Measurements from ENCODE around the gene ZSWIM9. TPM values are rescaled to one million over a fixed set of nuclear protein-coding genes. Genes with fewer than 3 reads are reported as not detected.
"Not testable (repeated sequence)": the region's sequence is repeated elsewhere in the genome, so short reads cannot be mapped to it uniquely, and the experiment has no call there.

The ZSWIM9 gene
- total RNA-seq, 1 donor from 2014 or later = 1.6 TPM

DNA sequence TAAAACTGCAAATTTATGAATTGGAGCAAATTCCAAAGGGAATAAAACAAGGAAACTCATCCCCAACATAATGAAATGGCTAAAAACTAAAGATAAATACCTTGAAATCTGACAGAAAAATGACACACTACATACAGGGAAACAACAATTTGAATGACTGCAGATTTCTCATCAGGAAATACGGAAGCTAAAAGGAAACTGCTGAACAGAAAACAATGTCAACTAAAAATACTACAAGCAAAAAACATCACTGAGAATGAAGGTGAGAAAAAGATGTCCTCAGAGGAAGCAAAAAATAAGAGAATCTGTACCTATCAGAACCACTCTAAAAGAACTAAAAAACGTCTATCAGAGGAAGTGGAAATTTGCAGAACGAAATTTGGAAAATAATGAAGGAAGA, 39.5 kb downstream of the ZSWIM9 start:
- Histone ChIP-seq H3K27me3 (ENCODE audit: control insufficient read depth, insufficient read depth, low read length) (no peaks in the 10 kb centered on the region), H3K36me3 (ENCODE audit: control insufficient read depth, insufficient read depth, low read length) (no peaks in the 10 kb centered on the region), H3K4me3 (ENCODE audit: low read depth, low read length) (no peak overlapping the region)
- TF ChIP-seq, protein P1, sequence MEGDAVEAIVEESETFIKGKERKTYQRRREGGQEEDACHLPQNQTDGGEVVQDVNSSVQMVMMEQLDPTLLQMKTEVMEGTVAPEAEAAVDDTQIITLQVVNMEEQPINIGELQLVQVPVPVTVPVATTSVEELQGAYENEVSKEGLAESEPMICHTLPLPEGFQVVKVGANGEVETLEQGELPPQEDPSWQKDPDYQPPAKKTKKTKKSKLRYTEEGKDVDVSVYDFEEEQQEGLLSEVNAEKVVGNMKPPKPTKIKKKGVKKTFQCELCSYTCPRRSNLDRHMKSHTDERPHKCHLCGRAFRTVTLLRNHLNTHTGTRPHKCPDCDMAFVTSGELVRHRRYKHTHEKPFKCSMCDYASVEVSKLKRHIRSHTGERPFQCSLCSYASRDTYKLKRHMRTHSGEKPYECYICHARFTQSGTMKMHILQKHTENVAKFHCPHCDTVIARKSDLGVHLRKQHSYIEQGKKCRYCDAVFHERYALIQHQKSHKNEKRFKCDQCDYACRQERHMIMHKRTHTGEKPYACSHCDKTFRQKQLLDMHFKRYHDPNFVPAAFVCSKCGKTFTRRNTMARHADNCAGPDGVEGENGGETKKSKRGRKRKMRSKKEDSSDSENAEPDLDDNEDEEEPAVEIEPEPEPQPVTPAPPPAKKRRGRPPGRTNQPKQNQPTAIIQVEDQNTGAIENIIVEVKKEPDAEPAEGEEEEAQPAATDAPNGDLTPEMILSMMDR (IDR thresholded peaks at IDR 0.05; ENCODE audit: insufficient read depth, low read length, poor library complexity, severe bottlenecking) = no peak
- DNase-seq (ENCODE audit: low read depth) = no peak

GRCh38 chr19:48213959-48214358, 43.5 kb downstream of the ZSWIM9 start:
- DNase-seq (ENCODE audit: low read depth) = no peak
- H3K4me3 ChIP-seq (ENCODE audit: low read depth, low read length) = no peak overlapping the region
- TF ChIP-seq, protein P1 (IDR thresholded peaks at IDR 0.05; ENCODE audit: insufficient read depth, low read length, poor library complexity, severe bottlenecking) = no peak
- no peaks in the 10 kb centered on the region for H3K36me3 ChIP-seq (ENCODE audit: control insufficient read depth, insufficient read depth, low read length)
- no peaks in the 10 kb centered on the region for H3K27me3 ChIP-seq (ENCODE audit: control insufficient read depth, insufficient read depth, low read length)

- TF ChIP-seq, protein P1 (IDR thresholded peaks at IDR 0.05; ENCODE audit: insufficient read depth, low read length, poor library complexity, severe bottlenecking) = no peak
- Histone ChIP-seq H3K4me3 (ENCODE audit: low read depth, low read length) (no peak overlapping the region), H3K27me3 (ENCODE audit: control insufficient read depth, insufficient read depth, low read length) (no peaks in the 10 kb centered on the region), H3K36me3 (ENCODE audit: control insufficient read depth, insufficient read depth, low read length) (no peaks in the 10 kb centered on the region)
- DNase-seq (ENCODE audit: low read depth) = no peak
These were observed 46.5 kb downstream of the ZSWIM9 start for GRCh38 chr19:48216933-48217332.

- Histone ChIP-seq H3K36me3 (ENCODE audit: control insufficient read depth, insufficient read depth, low read length) (no peaks in the 10 kb centered on the region), H3K4me3 (ENCODE audit: low read depth, low read length) (no peak overlapping the region), H3K27me3 (ENCODE audit: control insufficient read depth, insufficient read depth, low read length) (no peaks in the 10 kb centered on the region)
- TF ChIP-seq, protein P1 (IDR thresholded peaks at IDR 0.05; ENCODE audit: insufficient read depth, low read length, poor library complexity, severe bottlenecking) = no peak
- DNase-seq (ENCODE audit: low read depth) = no peak
These were observed 48.5 kb downstream of the ZSWIM9 start for GRCh38 chr19:48218997-48219396.

DNA sequence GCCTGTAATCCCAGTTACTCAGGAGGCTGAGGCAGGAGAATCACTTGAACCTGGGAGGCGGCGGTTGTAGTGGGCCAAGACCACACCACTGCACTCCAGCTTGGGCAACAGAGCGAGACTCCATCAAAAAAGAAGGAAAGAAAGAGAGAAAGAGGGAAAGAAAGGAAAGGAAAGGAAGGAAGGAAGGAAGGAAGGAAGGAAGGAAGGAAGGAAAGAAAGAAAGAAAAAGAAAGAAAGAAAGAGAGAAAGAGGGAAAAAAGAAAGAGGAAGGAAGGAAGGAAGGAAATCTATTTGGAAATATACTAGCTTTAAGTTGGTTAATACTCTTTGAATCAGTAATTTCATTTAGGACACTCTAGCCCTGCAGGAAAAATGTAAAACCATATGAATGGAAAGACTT, 50.3 kb downstream of the ZSWIM9 start:
- H3K27me3 ChIP-seq (ENCODE audit: control insufficient read depth, insufficient read depth, low read length); H3K36me3 ChIP-seq (ENCODE audit: control insufficient read depth, insufficient read depth, low read length); DNase-seq (ENCODE audit: low read depth); H3K4me3 ChIP-seq (ENCODE audit: low read depth, low read length): not testable (repeated sequence)

- H3K36me3 ChIP-seq (ENCODE audit: control insufficient read depth, insufficient read depth, low read length) = no peaks in the 10 kb centered on the region
- no peak overlapping the region for H3K4me3 ChIP-seq (ENCODE audit: low read depth, low read length)
- no peaks in the 10 kb centered on the region for H3K27me3 ChIP-seq (ENCODE audit: control insufficient read depth, insufficient read depth, low read length)
- TF ChIP-seq, protein P1 (IDR thresholded peaks at IDR 0.05; ENCODE audit: insufficient read depth, low read length, poor library complexity, severe bottlenecking) = no peak
- no peak for DNase-seq (ENCODE audit: low read depth)
These were observed 51.1 kb downstream of the ZSWIM9 start for GRCh38 chr19:48221628-48222027.
